ENCODE results near the gene KLK15. TPM values are rescaled to one million over a fixed set of nuclear protein-coding genes. Genes with fewer than 3 reads are reported as not detected.
"Not testable (repeated sequence)": the region's sequence is repeated elsewhere in the genome, so short reads cannot be mapped to it uniquely, and the experiment has no call there.

KLK15 gene
- total RNA-seq, 1 donor from 2014 or later, result not detected

- no peaks in the 10 kb centered on the region for H3K9me3 ChIP-seq (ENCODE audit: low read depth)
- no peaks in the 10 kb centered on the region for H3K4me1 ChIP-seq
- Mint-ChIP-seq H3K27me3 (ENCODE audit: insufficient read depth, low read depth) (peaks cover 29% of the 10 kb centered on the region), H3K4me1 (no peaks in the 10 kb centered on the region), H3K36me3 (no peaks in the 10 kb centered on the region), H3K9me3 (peaks cover 12% of the 10 kb centered on the region), H3K4me3 (peak overlapping the region; percentile 16), H3K27ac (no peak overlapping the region)
- DNase-seq (ENCODE audit: low spot score), result no peak
- no peaks in the 10 kb centered on the region for H4K20me1 ChIP-seq (ENCODE audit: low read depth)
- no peaks in the 10 kb centered on the region for H3F3A ChIP-seq (ENCODE audit: low read depth)
- no peak overlapping the region for H2AFZ ChIP-seq (replicated peaks)
- no peak overlapping the region for H3K4me2 ChIP-seq
- H3K27me3 ChIP-seq, result peaks cover 67% of the 10 kb centered on the region
- H3K27ac ChIP-seq, result no peak overlapping the region
- H3K36me3 ChIP-seq, result no peaks in the 10 kb centered on the region
- TF ChIP-seq CTCF (IDR thresholded peaks at IDR 0.05) (no peak), EZH2 (IDR thresholded peaks at IDR 0.05) (no peak), EZH2phosphoT487 (IDR thresholded peaks at IDR 0.05) (no peak)
- H3K4me3 ChIP-seq, result no peak overlapping the region
- no peak overlapping the region for H3K9ac ChIP-seq
- no peaks in the 10 kb centered on the region for H3K79me2 ChIP-seq (ENCODE audit: low read depth)
Measured at GRCh38 chr19:50812474-50812873, 20.9 kb downstream of the KLK15 start.

GRCh38 chr19:50811622-50812238, 21.6 kb downstream of the KLK15 start:
- not testable (repeated sequence) for DNase-seq (ENCODE audit: low spot score); H3K4me1 Mint-ChIP-seq; H3K4me3 Mint-ChIP-seq; H3K4me1 ChIP-seq; H3F3A ChIP-seq (ENCODE audit: low read depth); H3K36me3 ChIP-seq; H3K9me3 Mint-ChIP-seq; H3K4me3 ChIP-seq; H3K27ac Mint-ChIP-seq; H3K79me2 ChIP-seq (ENCODE audit: low read depth); H3K27ac ChIP-seq; H4K20me1 ChIP-seq (ENCODE audit: low read depth); H3K4me2 ChIP-seq; H3K9me3 ChIP-seq (ENCODE audit: low read depth); H3K36me3 Mint-ChIP-seq; H3K9ac ChIP-seq; H2AFZ ChIP-seq (replicated peaks)
- peaks cover 23% of the 10 kb centered on the region for H3K27me3 Mint-ChIP-seq (ENCODE audit: insufficient read depth, low read depth)
- peaks cover 66% of the 10 kb centered on the region for H3K27me3 ChIP-seq

GRCh38 chr19:50808856-50809255, 24.5 kb downstream of the KLK15 start:
- no peak overlapping the region for H3K4me3 Mint-ChIP-seq
- Histone ChIP-seq H3K27ac (no peak overlapping the region), H3K4me3 (no peak overlapping the region), H3K4me1 (no peaks in the 10 kb centered on the region), H3K9ac (no peak overlapping the region), H3K9me3 (ENCODE audit: low read depth) (no peaks in the 10 kb centered on the region), H3K4me2 (no peak overlapping the region), H3K79me2 (ENCODE audit: low read depth) (peaks cover 6% of the 10 kb centered on the region), H2AFZ (replicated peaks) (no peak overlapping the region), H3K36me3 (no peaks in the 10 kb centered on the region), H3F3A (ENCODE audit: low read depth) (peaks cover 8% of the 10 kb centered on the region), H3K27me3 (peaks cover 49% of the 10 kb centered on the region), H4K20me1 (ENCODE audit: low read depth) (peaks cover 1% of the 10 kb centered on the region)
- DNase-seq (ENCODE audit: low spot score), result no peak
- H3K4me1 Mint-ChIP-seq, result peaks cover 12% of the 10 kb centered on the region
- peaks cover 5% of the 10 kb centered on the region for H3K9me3 Mint-ChIP-seq
- no peak overlapping the region for H3K27ac Mint-ChIP-seq
- no peaks in the 10 kb centered on the region for H3K36me3 Mint-ChIP-seq
- no peak for TF ChIP-seq CTCF (IDR thresholded peaks at IDR 0.05)
- TF ChIP-seq EZH2phosphoT487 (IDR thresholded peaks at IDR 0.05), result no peak
- TF ChIP-seq EZH2 (IDR thresholded peaks at IDR 0.05), result no peak
- H3K27me3 Mint-ChIP-seq (ENCODE audit: insufficient read depth, low read depth), result peaks cover 21% of the 10 kb centered on the region

- H3K27me3 ChIP-seq, result peaks cover 28% of the 10 kb centered on the region
- Mint-ChIP-seq H3K9me3 (no peaks in the 10 kb centered on the region), H3K4me1 (peaks cover 38% of the 10 kb centered on the region), H3K27ac (peak overlapping the region; percentile 100), H3K4me3 (peak overlapping the region; percentile 99), H3K27me3 (ENCODE audit: insufficient read depth, low read depth) (peaks cover 17% of the 10 kb centered on the region), H3K36me3 (peaks cover 14% of the 10 kb centered on the region)
- H3K79me2 ChIP-seq (ENCODE audit: low read depth), result peaks cover 45% of the 10 kb centered on the region
- H3K36me3 ChIP-seq, result peaks cover 7% of the 10 kb centered on the region
- TF ChIP-seq CTCF (IDR thresholded peaks at IDR 0.05) (no peak), EZH2phosphoT487 (IDR thresholded peaks at IDR 0.05) (no peak), EZH2 (IDR thresholded peaks at IDR 0.05) (no peak)
- H3K4me1 ChIP-seq, result peaks cover 7% of the 10 kb centered on the region
- no peaks in the 10 kb centered on the region for H3K9me3 ChIP-seq (ENCODE audit: low read depth)
- H4K20me1 ChIP-seq (ENCODE audit: low read depth), result peaks cover 42% of the 10 kb centered on the region
- peak overlapping the region; percentile 90 for H2AFZ ChIP-seq (replicated peaks)
- peak overlapping the region; percentile 99 for H3K9ac ChIP-seq
- DNase-seq (ENCODE audit: low spot score), result peak; percentile 99
- peak overlapping the region; percentile 95 for H3K4me2 ChIP-seq
- peak overlapping the region; percentile 98 for H3K4me3 ChIP-seq
- peaks cover 24% of the 10 kb centered on the region for H3F3A ChIP-seq (ENCODE audit: low read depth)
- H3K27ac ChIP-seq, result peak overlapping the region; percentile 100
Measured at GRCh38 chr19:50804420-50805272, 28.7 kb downstream of the KLK15 start.
